SK-N-SH (cell line): Measurements from ENCODE around the gene MRPS23.

Experiments used
- CTCF ChIP-seq: fragments of 200-600 bp; sonication (generic); IDR thresholded peaks from 2 replicates; pipeline ENCODE4 v1.6.1; 2017; ENCODE audit warnings: antibody characterized with exemption, mild to moderate bottlenecking, moderate library complexity
- EZH2phosphoT487 ChIP-seq: fragments of 200-600 bp; sonication (generic); IDR thresholded peaks from 2 replicates; pipeline ENCODE4 v1.6.1; 2017; ENCODE audit warnings: low read depth, mixed run types, mild to moderate bottlenecking, antibody characterized with exemption, moderate library complexity, borderline replicate concordance
- FOXJ3 ChIP-seq: sonication (generic); formaldehyde crosslinking; IDR thresholded peaks from 2 replicates; pipeline ENCODE4 v1.5.1; 2020; ENCODE audit warnings: mild to moderate bottlenecking, missing genetic modification reagents
- NFIC ChIP-seq: IDR thresholded peaks from 2 replicates; pipeline ENCODE4 v1.4.0; 2012; ENCODE audit warnings: borderline replicate concordance
- POLR2AphosphoS5 ChIP-seq: IDR thresholded peaks from 2 replicates; pipeline ENCODE4 v1.6.1; 2012; ENCODE audit warnings: low read depth, low read length
- RAD21 ChIP-seq: IDR thresholded peaks from 2 replicates; pipeline ENCODE4 v1.6.1; 2012; ENCODE audit warnings: mild to moderate bottlenecking, low read length
- RCOR1 ChIP-seq: fragments of 150-350 bp; IDR thresholded peaks from 2 replicates; pipeline ENCODE4 v1.6.1; 2017; ENCODE audit warnings: antibody characterized with exemption, low read length
- REST ChIP-seq: IDR thresholded peaks from 2 replicates; pipeline ENCODE4 v1.6.1; 2012; ENCODE audit warnings: mild to moderate bottlenecking, low read depth, low read length, moderate library complexity
- RFX5 ChIP-seq: IDR thresholded peaks from 2 replicates; pipeline ENCODE4 v1.6.1; 2012; ENCODE audit warnings: mild to moderate bottlenecking, improper control_type of control experiment, low read length
- RXRA ChIP-seq: IDR thresholded peaks from 2 replicates; pipeline ENCODE4 v1.4.0; 2012; ENCODE audit warnings: low read depth, mild to moderate bottlenecking, borderline replicate concordance
- TCF12 ChIP-seq: IDR thresholded peaks from 2 replicates; pipeline ENCODE4 v1.4.0; 2012
- YY1 ChIP-seq: IDR thresholded peaks from 2 replicates; pipeline ENCODE4 v1.4.0; 2012; ENCODE audit warnings: low read depth, mild to moderate bottlenecking

- no peak for TF ChIP-seq YY1
- no peak for TF ChIP-seq TCF12
- no peak for TF ChIP-seq NFIC
- TF ChIP-seq CTCF: no peak
- no peak for TF ChIP-seq EZH2phosphoT487
- no peak for TF ChIP-seq POLR2AphosphoS5
- TF ChIP-seq REST: no peak
- TF ChIP-seq RAD21: no peak
- no peak for TF ChIP-seq RCOR1
- TF ChIP-seq RXRA: no peak
- TF ChIP-seq FOXJ3 (CRISPR knock-in tag): no peak
- TF ChIP-seq RFX5: no peak
Observed at GRCh38 chr17:57870283-57870635, 20.4 kb upstream of the MRPS23 start.
